Prostate gland (tissue), 2 donors: ENCODE measurements around the gene ADAMTSL1. TPM values are rescaled to one million over a fixed set of nuclear protein-coding genes. Genes with fewer than 3 reads are reported as not detected.

Source experiments
- DNase-seq: peaks from one replicate; pipeline ENCODE4 v3.0.0-alpha.2; 2019; ENCODE audit warnings: low spot score
- H3K27ac ChIP-seq, 2 donors: fragments of 200-600 bp; sonication (generic); 2 replicates each; pipeline ENCODE4 v1.5.1; 2017 to 2019
- H3K27me3 ChIP-seq: fragments of 200-600 bp; sonication (generic); replicated peaks from 2 replicates; pipeline ENCODE4 v1.5.1; 2019; ENCODE audit not compliant: insufficient read depth
- H3K36me3 ChIP-seq, 2 donors: fragments of 200-600 bp; sonication (generic); 1 replicate in 1 of 2; 2 replicates in 1 of 2; pipeline versions ENCODE4 v1.5.1 to v1.8.1; 2017 to 2019
- H3K4me1 ChIP-seq: fragments of 200-600 bp; sonication (generic); replicated peaks from 2 replicates; pipeline ENCODE4 v1.5.1; 2019
- H3K4me3 ChIP-seq, 2 donors: fragments of 200-600 bp; sonication (generic); 2 replicates each; pipeline ENCODE4 v1.5.1; 2017 to 2019
- H3K9me3 ChIP-seq: fragments of 200-600 bp; sonication (generic); 2 replicates; pipeline ENCODE4 v1.5.1; 2017
- CTCF ChIP-seq, 4 experiments: fragments of 200-600 bp in 2 of 4; fragments of 450-650 bp in 2 of 4; sonication (generic) in 2 of 4; IDR thresholded peaks; 1 replicate in 3 of 4; 2 replicates in 1 of 4; pipeline ENCODE4 v1.5.1; 2016 to 2019; ENCODE audit warnings: antibody characterized with exemption in 4 of 4, mild to moderate bottlenecking in 2 of 4, moderate library complexity in 2 of 4
- POLR2A ChIP-seq: fragments of 450-650 bp; IDR thresholded peaks from one replicate; pipeline ENCODE4 v1.6.1; 2016; ENCODE audit warnings: antibody characterized with exemption, mild to moderate bottlenecking
- POLR2AphosphoS5 ChIP-seq: sonication (generic); formaldehyde crosslinking; IDR thresholded peaks from one replicate; pipeline ENCODE4 v1.6.1; 2017; ENCODE audit warnings: antibody characterized with exemption
- WGBS: methylation state at CpG from one replicate; pipeline ENCODE4 v1.1.5; 2018; 5-methylcytosine and 5-hydroxymethylcytosine counted together
- intact Hi-C: fragments of 100-400 bp; cut with DNase I; formaldehyde crosslinking; loops from one replicate; pipeline ENCODE4 v1.14.2; 2022
- total RNA-seq, 2 donors: library from RNA; depleted of rRNA; stranded (reverse); fragments of >200 nt; gene quantifications; one replicate each; pipeline ENCODE4 v1.1.0, GENCODE V29; 2016

Gene ADAMTSL1
- total RNA-seq, 2 donors from 2014 or later, result 9.8 to 18.1 TPM

DNA sequence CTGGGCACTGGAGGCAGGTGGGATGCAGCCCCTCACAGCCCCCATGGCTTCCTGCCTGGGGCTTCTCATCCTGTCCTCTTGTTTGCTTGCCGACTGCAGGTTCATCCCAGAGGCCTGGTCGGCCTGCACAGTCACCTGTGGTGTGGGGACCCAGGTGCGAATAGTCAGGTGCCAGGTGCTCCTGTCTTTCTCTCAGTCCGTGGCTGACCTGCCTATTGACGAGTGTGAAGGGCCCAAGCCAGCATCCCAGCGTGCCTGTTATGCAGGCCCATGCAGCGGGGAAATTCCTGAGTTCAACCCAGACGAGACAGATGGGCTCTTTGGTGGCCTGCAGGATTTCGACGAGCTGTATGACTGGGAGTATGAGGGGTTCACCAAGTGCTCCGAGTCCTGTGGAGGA lies 232.7 kb downstream of the ADAMTSL1 start:
- intact Hi-C loops, result loop anchor here (10.0 kb wide), 1 partner anchor 48 kb away; no protein-coding TSS in a partner anchor
- H3K36me3 ChIP-seq, result no peaks in the 10 kb centered on the region
- no peak overlapping the region for H3K27ac ChIP-seq
- no peaks in the 10 kb centered on the region for H3K4me1 ChIP-seq
- no peaks in the 10 kb centered on the region for H3K9me3 ChIP-seq
- TF ChIP-seq CTCF (IDR thresholded peaks at IDR 0.05) (no peak), POLR2A (no peak), POLR2AphosphoS5 (no peak)
- 91% methylated on average over 11 of the region's 11 CpGs for WGBS
- no peaks in the 10 kb centered on the region for H3K27me3 ChIP-seq
- no peak overlapping the region for H3K4me3 ChIP-seq
- no peak for DNase-seq

DNA sequence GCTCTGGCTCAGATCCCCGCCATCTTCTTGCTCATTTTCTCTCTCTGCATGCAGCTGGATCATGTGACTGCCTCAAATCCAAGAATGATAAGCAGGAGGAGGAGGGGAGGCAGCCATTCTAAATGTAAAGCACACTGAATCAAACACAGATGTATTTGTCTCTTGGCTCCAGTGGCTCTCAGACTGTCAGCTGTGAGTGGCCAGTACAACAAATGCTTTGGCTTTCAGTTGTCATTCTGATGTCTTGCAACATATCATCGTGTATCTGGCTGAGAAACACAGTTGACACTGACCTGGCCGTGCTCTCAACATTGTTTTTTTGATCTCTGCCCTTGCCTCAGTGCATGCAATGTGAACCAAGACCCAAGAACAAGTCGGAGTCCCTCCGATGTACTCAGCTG lies 233.1 kb downstream of the ADAMTSL1 start:
- H3K27ac ChIP-seq, result no peak overlapping the region
- intact Hi-C loops, result loop anchor here (10.0 kb wide), 1 partner anchor 48 kb away; no protein-coding TSS in a partner anchor
- no peaks in the 10 kb centered on the region for H3K36me3 ChIP-seq
- no peak for DNase-seq
- no peaks in the 10 kb centered on the region for H3K4me1 ChIP-seq
- no peaks in the 10 kb centered on the region for H3K27me3 ChIP-seq
- H3K9me3 ChIP-seq, result no peaks in the 10 kb centered on the region
- H3K4me3 ChIP-seq, result no peak overlapping the region
- TF ChIP-seq POLR2A, result no peak
- TF ChIP-seq CTCF (IDR thresholded peaks at IDR 0.05), result no peak
- TF ChIP-seq POLR2AphosphoS5, result no peak
- 76% methylated on average over 5 of the region's 5 CpGs for WGBS

DNA sequence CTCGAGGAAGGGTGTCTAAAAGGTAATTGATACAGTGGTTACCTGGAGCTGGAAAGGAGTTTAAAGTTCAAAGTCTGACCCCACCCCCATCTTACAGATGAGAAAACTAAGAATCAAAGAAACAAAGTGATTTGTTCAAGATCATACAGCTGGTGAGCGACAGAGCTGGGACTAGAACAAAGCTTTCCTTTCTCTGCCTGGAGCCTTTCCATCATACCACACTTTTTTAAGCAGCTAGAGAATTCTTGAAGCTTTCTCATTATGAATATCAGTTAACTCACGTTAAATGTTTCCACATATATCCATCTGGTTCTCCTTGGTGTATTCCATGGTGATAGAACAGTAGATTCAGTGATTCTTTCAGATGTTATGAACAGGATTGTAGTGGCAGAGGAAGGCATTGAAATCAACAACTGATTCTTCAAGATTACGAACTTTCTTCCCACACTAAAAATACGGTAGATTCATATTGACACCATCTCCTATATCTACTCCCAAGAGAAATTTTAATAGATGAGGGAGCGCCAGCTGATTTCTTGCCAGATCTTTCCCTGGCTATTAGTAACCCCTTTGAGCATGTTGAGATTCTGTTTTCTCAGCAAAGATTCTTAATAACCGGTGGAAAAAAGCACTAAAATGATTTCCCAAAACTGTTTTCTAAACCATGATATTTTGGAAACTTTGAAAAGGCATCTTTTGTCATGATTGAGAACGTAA lies 233.7 kb downstream of the ADAMTSL1 start:
- 60% methylated on average over 8 of the region's 8 CpGs for WGBS
- intact Hi-C loops, result loop anchor here (10.0 kb wide), 1 partner anchor 47 kb away; no protein-coding TSS in a partner anchor
- no peak for DNase-seq

DNA sequence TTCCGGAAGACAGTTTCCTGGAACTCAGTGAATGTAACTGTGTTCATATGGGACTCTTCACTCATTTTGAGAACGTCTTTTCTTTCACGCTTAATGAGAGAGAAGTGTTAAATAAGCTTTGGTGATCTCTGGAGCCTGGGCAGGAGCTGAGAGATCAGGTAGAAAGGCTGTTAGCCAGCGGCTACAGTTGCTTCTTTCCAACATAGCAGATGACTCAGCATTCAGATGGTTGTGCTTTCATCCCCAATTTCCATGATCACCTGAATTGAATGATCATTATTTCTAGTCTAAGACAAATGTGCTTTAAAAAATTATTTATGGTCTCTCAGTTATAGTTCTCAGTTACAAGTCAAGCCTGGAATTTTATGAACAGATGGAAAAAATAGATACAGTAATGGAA lies 234.5 kb downstream of the ADAMTSL1 start:
- no peak for DNase-seq
- no peaks in the 10 kb centered on the region for H3K4me1 ChIP-seq
- H3K27ac ChIP-seq, result no peak overlapping the region
- H3K9me3 ChIP-seq, result no peaks in the 10 kb centered on the region
- TF ChIP-seq POLR2AphosphoS5, result no peak
- no peak for TF ChIP-seq POLR2A
- no peak for TF ChIP-seq CTCF (IDR thresholded peaks at IDR 0.05)
- no peaks in the 10 kb centered on the region for H3K36me3 ChIP-seq
- WGBS, result 71% methylated on average over 4 of the region's 4 CpGs
- no peaks in the 10 kb centered on the region for H3K27me3 ChIP-seq
- intact Hi-C loops, result loop anchor here (10.0 kb wide), 1 partner anchor 46 kb away; no protein-coding TSS in a partner anchor
- H3K4me3 ChIP-seq, result no peak overlapping the region

More for the DNA sequence above, 233.7 kb downstream of the ADAMTSL1 start:
- Histone ChIP-seq H3K4me3 (no peak overlapping the region), H3K27ac (no peak overlapping the region), H3K4me1 (no peaks in the 10 kb centered on the region), H3K36me3 (no peaks in the 10 kb centered on the region), H3K27me3 (no peaks in the 10 kb centered on the region), H3K9me3 (no peaks in the 10 kb centered on the region)
- no peak for TF ChIP-seq POLR2AphosphoS5
- TF ChIP-seq CTCF (IDR thresholded peaks at IDR 0.05), result no peak
- no peak for TF ChIP-seq POLR2A

DNA sequence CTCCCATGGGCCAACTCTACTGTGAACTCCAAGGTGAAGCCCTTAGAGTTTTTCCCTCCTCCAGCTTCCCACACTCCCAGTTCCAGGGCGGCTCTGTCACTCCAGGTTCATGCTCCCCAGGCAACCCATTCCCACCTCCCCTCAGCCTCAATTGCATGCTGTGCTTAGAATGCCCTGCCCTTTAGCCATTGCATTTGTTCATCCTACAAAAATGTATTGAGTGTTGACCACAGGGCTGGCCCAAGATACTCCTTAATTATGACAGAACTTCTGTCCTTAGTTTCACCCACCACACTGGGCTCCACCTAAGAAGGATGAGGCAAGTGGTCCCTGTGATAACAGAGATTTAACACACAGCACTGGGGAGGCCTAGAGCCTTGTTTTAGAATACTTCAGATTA lies 236.1 kb downstream of the ADAMTSL1 start:
- Histone ChIP-seq H3K27me3 (no peaks in the 10 kb centered on the region), H3K9me3 (no peaks in the 10 kb centered on the region), H3K27ac (no peak overlapping the region), H3K4me1 (no peaks in the 10 kb centered on the region), H3K4me3 (no peak overlapping the region), H3K36me3 (no peaks in the 10 kb centered on the region)
- DNase-seq, result no peak
- TF ChIP-seq POLR2A (no peak), CTCF (IDR thresholded peaks at IDR 0.05) (no peak), POLR2AphosphoS5 (no peak)
- intact Hi-C loops, result no loop called here
- WGBS, result 95% methylated on average over 1 of the region's 1 CpG
